SK-N-SH (cell line): ENCODE data around the gene RCAN1. TPM values are rescaled to one million over a fixed set of nuclear protein-coding genes. Genes with fewer than 3 reads are reported as not detected.

Experiments used
- CTCF ChIA-PET: fragments of 300-600, 350-600 bp; formaldehyde crosslinking; extraction: SDS; loops from one replicate; lab custom pipeline; 2021; lab: Yijun Ruan, JAX
- POLR2A ChIA-PET: fragments of 350-600 bp; sonication (Branson Sonifier 250); formaldehyde crosslinking; extraction: SDS; loops from one replicate; lab custom pipeline; 2020; ENCODE audit warnings: antibody characterized with exemption, inconsistent platforms; lab: Yijun Ruan, JAX
- DNase-seq: peaks from one replicate; pipeline ENCODE4 v3.0.0; 2012
- H2AFZ ChIP-seq: fragments of 200-600 bp; sonication (generic); 2 replicates; pipeline ENCODE4 v1.8.1; 2016; ENCODE audit warnings: antibody characterized with exemption, mild to moderate bottlenecking, low read depth
- H3F3A ChIP-seq: fragments of 200-600 bp; sonication (generic); replicated peaks from 2 replicates; pipeline ENCODE3; 2016; ENCODE audit warnings: antibody characterized with exemption, mild to moderate bottlenecking; ENCODE audit not compliant: insufficient read depth
- H3K27ac ChIP-seq, 2 experiments: fragments of 200-500 bp in 1 of 2; fragments of 200-600 bp in 1 of 2; sonication (Bioruptor generic) in 1 of 2; sonication (generic), shearing (Covaris generic) in 1 of 2; 2 replicates each; pipeline versions ENCODE4 v1.5.1 to v1.6.1; 2014 to 2016; ENCODE audit warnings: low read depth in 2 of 2, inconsistent platforms in 1 of 2, low read length in 1 of 2, mild to moderate bottlenecking in 1 of 2, mixed read lengths in 1 of 2
- H3K27me3 ChIP-seq: fragments of 200-600 bp; sonication (generic), shearing (Covaris generic); 2 replicates; pipeline ENCODE4 v1.6.1; 2016; ENCODE audit warnings: mixed run types; ENCODE audit not compliant: insufficient read depth
- H3K36me3 ChIP-seq, 2 experiments: fragments of 200-500 bp in 1 of 2; fragments of 200-600 bp in 1 of 2; sonication (Bioruptor generic) in 1 of 2; sonication (generic) in 1 of 2; replicated peaks in 1 of 2; 2 replicates each; pipeline versions ENCODE3 to v1.5.1; 2014 to 2016; ENCODE audit warnings: low read length in 1 of 2, mild to moderate bottlenecking in 1 of 2; ENCODE audit not compliant: insufficient read depth in 2 of 2, control insufficient read depth in 1 of 2
- H3K4me1 ChIP-seq, 2 experiments: fragments of 200-500 bp in 1 of 2; fragments of 200-600 bp in 1 of 2; sonication (Bioruptor generic) in 1 of 2; sonication (generic), shearing (Covaris generic) in 1 of 2; 2 replicates each; pipeline versions ENCODE4 v1.5.1 to v1.6.1; 2014 to 2016; ENCODE audit warnings: low read depth in 1 of 2, low read length in 1 of 2, mixed run types in 1 of 2; ENCODE audit not compliant: insufficient read depth in 2 of 2, control insufficient read depth in 1 of 2
- H3K4me2 ChIP-seq: fragments of 200-600 bp; sonication (generic), shearing (Covaris generic); 2 replicates; pipeline ENCODE4 v1.6.1; 2017; ENCODE audit warnings: mixed run types
- H3K4me3 ChIP-seq, 2 experiments: fragments of 200-500 bp in 1 of 2; fragments of 200-600 bp in 1 of 2; sonication (Bioruptor generic) in 1 of 2; sonication (generic), shearing (Covaris generic) in 1 of 2; 2 replicates each; pipeline versions ENCODE4 v1.5.1 to v1.8.1; 2014 to 2016; ENCODE audit warnings: low read depth in 2 of 2, inconsistent platforms in 1 of 2, low read length in 1 of 2, mild to moderate bottlenecking in 1 of 2, mixed read lengths in 1 of 2, moderate library complexity in 1 of 2
- H3K79me2 ChIP-seq: fragments of 200-600 bp; sonication (generic); 2 replicates; pipeline ENCODE4 v1.8.1; 2017; ENCODE audit warnings: mild to moderate bottlenecking; ENCODE audit not compliant: insufficient read depth
- H3K9ac ChIP-seq: fragments of 200-600 bp; sonication (generic); 2 replicates; pipeline ENCODE4 v1.6.1; 2017; ENCODE audit warnings: mixed run types
- H3K9me2 ChIP-seq: fragments of 200-600 bp; sonication (generic); 2 replicates; pipeline ENCODE4 v1.6.1; 2017; ENCODE audit warnings: mixed run types
- H3K9me3 ChIP-seq: fragments of 200-600 bp; sonication (generic); 2 replicates; pipeline ENCODE4 v1.6.1; 2017; ENCODE audit warnings: mixed run types, mild to moderate bottlenecking, moderate library complexity
- H4K20me1 ChIP-seq: fragments of 200-600 bp; sonication (generic); 2 replicates; pipeline ENCODE4 v1.6.1; 2017; ENCODE audit warnings: mild to moderate bottlenecking, mixed run types; ENCODE audit not compliant: insufficient read depth
- ELF1 ChIP-seq: IDR thresholded peaks from 2 replicates; pipeline ENCODE4 v1.4.0; 2012
- FOXJ3 ChIP-seq: sonication (generic); formaldehyde crosslinking; IDR thresholded peaks from 2 replicates; pipeline ENCODE4 v1.5.1; 2020; ENCODE audit warnings: mild to moderate bottlenecking, missing genetic modification reagents
- FOXM1 ChIP-seq: IDR thresholded peaks from 2 replicates; pipeline ENCODE4 v1.4.0; 2012; ENCODE audit warnings: low read depth, mild to moderate bottlenecking
- JUND ChIP-seq: IDR thresholded peaks from 2 replicates; pipeline ENCODE4 v1.4.0; 2012
- MAX ChIP-seq: IDR thresholded peaks from 2 replicates; pipeline ENCODE4 v1.4.0; 2012; ENCODE audit warnings: low read depth
- NRF1 ChIP-seq: IDR thresholded peaks from 2 replicates; pipeline ENCODE4 v1.6.1; 2012; ENCODE audit warnings: low read depth, mild to moderate bottlenecking, low read length
- POLR2AphosphoS5 ChIP-seq: IDR thresholded peaks from 2 replicates; pipeline ENCODE4 v1.6.1; 2012; ENCODE audit warnings: low read depth, low read length
- RAD21 ChIP-seq: IDR thresholded peaks from 2 replicates; pipeline ENCODE4 v1.6.1; 2012; ENCODE audit warnings: mild to moderate bottlenecking, low read length
- RCOR1 ChIP-seq: fragments of 150-350 bp; IDR thresholded peaks from 2 replicates; pipeline ENCODE4 v1.6.1; 2017; ENCODE audit warnings: antibody characterized with exemption, low read length
- RXRA ChIP-seq: IDR thresholded peaks from 2 replicates; pipeline ENCODE4 v1.4.0; 2012; ENCODE audit warnings: low read depth, mild to moderate bottlenecking, borderline replicate concordance
- SIN3A ChIP-seq: IDR thresholded peaks from 2 replicates; pipeline ENCODE4 v1.6.1; 2012; ENCODE audit warnings: low read depth, mild to moderate bottlenecking, low read length, moderate library complexity, borderline replicate concordance
- TAF1 ChIP-seq: IDR thresholded peaks from 2 replicates; pipeline ENCODE4 v1.6.1; 2012; ENCODE audit warnings: low read depth, mild to moderate bottlenecking, low read length, moderate library complexity, borderline replicate concordance
- TEAD4 ChIP-seq: IDR thresholded peaks from 2 replicates; pipeline ENCODE4 v1.4.0; 2012; ENCODE audit warnings: mild to moderate bottlenecking, borderline replicate concordance; ENCODE audit not compliant: insufficient read depth
- YY1 ChIP-seq: IDR thresholded peaks from 2 replicates; pipeline ENCODE4 v1.4.0; 2012; ENCODE audit warnings: low read depth, mild to moderate bottlenecking
- WGBS: methylation state at CpG from one replicate; pipeline ENCODE4 v1.1.6; 2017; ENCODE audit warnings: low lambda C conversion rate; 5-methylcytosine and 5-hydroxymethylcytosine counted together
- polyA plus RNA-seq, 3 experiments: library from polyadenylated mRNA; depleted of rRNA; stranded (reverse); fragments of >200 nt; gene quantifications; 2 replicates each; pipeline ENCODE4 v1.2.3, GENCODE V29; 2012
- TF ChIP-seq, protein P1 (sequence below): fragments of 150-350 bp; IDR thresholded peaks from 2 replicates; pipeline ENCODE4 v1.6.1; 2017; ENCODE audit warnings: antibody characterized with exemption, low read length, low read depth, borderline replicate concordance

The RCAN1 gene
- polyA plus RNA-seq, 1 of the 3 experiments (the other 2 are of a cell fraction) = 16.7 TPM

- ChIA-PET CTCF (interaction anchor here (1.3 to 4.1 kb wide), 4 partner anchors 15 to 80 kb away, joined by 3 to 16 read pairs (median 6); no protein-coding TSS in a partner anchor), POLR2A (no interaction called here)
- Histone ChIP-seq H4K20me1 (no peaks in the 10 kb centered on the region; the same call in 1 of the 2 replicates), H3K9ac (no peak overlapping the region), H3K36me3 (peaks cover 26 to 39% of the 10 kb centered on the region in 2 experiments), H3K79me2 (peaks cover 39% of the 10 kb centered on the region), H3K9me3 (no peaks in the 10 kb centered on the region), H3K27ac (no peak overlapping the region), H3K4me3 (no peak overlapping the region), H3K4me2 (peak overlapping the region; percentile 78; the same call in 1 of the 2 replicates), H3K4me1 (peaks cover 3 to 8% of the 10 kb centered on the region in 2 experiments; a peak in 3 of 4 replicates), H3K9me2 (no peaks in the 10 kb centered on the region), H3K27me3 (no peaks in the 10 kb centered on the region), H2AFZ (no peak overlapping the region), H3F3A (peaks cover 35% of the 10 kb centered on the region)
- WGBS = 97% methylated on average over 7 of the region's 7 CpGs
- no peak for TF ChIP-seq ELF1
- no peak for TF ChIP-seq POLR2AphosphoS5
- no peak for TF ChIP-seq YY1
- no peak for TF ChIP-seq TEAD4
- TF ChIP-seq, protein P1, sequence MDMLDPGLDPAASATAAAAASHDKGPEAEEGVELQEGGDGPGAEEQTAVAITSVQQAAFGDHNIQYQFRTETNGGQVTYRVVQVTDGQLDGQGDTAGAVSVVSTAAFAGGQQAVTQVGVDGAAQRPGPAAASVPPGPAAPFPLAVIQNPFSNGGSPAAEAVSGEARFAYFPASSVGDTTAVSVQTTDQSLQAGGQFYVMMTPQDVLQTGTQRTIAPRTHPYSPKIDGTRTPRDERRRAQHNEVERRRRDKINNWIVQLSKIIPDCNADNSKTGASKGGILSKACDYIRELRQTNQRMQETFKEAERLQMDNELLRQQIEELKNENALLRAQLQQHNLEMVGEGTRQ = no peak
- TF ChIP-seq SIN3A = no peak
- TF ChIP-seq FOXJ3 = no peak
- TF ChIP-seq RCOR1 = no peak
- TF ChIP-seq RAD21 = no peak
- no peak for TF ChIP-seq TAF1
- no peak for TF ChIP-seq FOXM1
- no peak for DNase-seq
Measured at GRCh38 chr21:34523019-34523555, 91.8 kb downstream of the RCAN1 start.

- Histone ChIP-seq H3F3A (peaks cover 30% of the 10 kb centered on the region), H3K9me3 (no peaks in the 10 kb centered on the region), H3K9ac (no peak overlapping the region), H4K20me1 (no peaks in the 10 kb centered on the region; the same call in 1 of the 2 replicates), H3K4me3 (no peak overlapping the region), H3K4me1 (peaks cover 3 to 8% of the 10 kb centered on the region in 2 experiments; a peak in 3 of 4 replicates), H3K36me3 (peaks cover 31 to 43% of the 10 kb centered on the region in 2 experiments), H3K4me2 (no peak overlapping the region), H3K27me3 (no peaks in the 10 kb centered on the region), H3K9me2 (no peaks in the 10 kb centered on the region), H2AFZ (no peak overlapping the region), H3K79me2 (peaks cover 39% of the 10 kb centered on the region), H3K27ac (no peak overlapping the region)
- WGBS = 87% methylated on average over 3 of the region's 6 CpGs
- no peak for DNase-seq
- ChIA-PET CTCF (interaction anchor here (1.2 to 2.0 kb wide), 4 partner anchors 12 to 22 kb away, joined by 3 to 6 read pairs (median 5); no protein-coding TSS in a partner anchor), POLR2A (no interaction called here)
- no peak for TF ChIP-seq JUND
- TF ChIP-seq RAD21 = no peak
- TF ChIP-seq NRF1 = no peak
- no peak for TF ChIP-seq RXRA
- TF ChIP-seq MAX = no peak
- no peak for TF ChIP-seq SIN3A
- TF ChIP-seq ELF1 = no peak
Measured at GRCh38 chr21:34522284-34522683, 92.6 kb downstream of the RCAN1 start.
